Fibroblast of peridontal ligament (primary cell): Measurements from ENCODE around the gene DBNL.

Source experiments
- DNase-seq: peaks from one replicate; pipeline ENCODE4 v3.0.0-alpha.2; 2010; ENCODE audit errors: extremely low read depth

The DBNL gene

GRCh38 chr7:44098092-44099068 is 53.9 kb downstream of the DBNL start:
- no peak for DNase-seq

- no peak for DNase-seq
Observed at GRCh38 chr7:44099669-44100068, 55.2 kb downstream of the DBNL start.

- peak; percentile 94 for DNase-seq
Observed at GRCh38 chr7:44100458-44101302, 56.2 kb downstream of the DBNL start.

GRCh38 chr7:44101303-44101965 is 56.9 kb downstream of the DBNL start:
- DNase-seq = no peak

- peak; percentile 95 for DNase-seq
Observed at GRCh38 chr7:44101966-44102845, 57.7 kb downstream of the DBNL start.

- no peak for DNase-seq
Observed at GRCh38 chr7:44102846-44103565, 58.5 kb downstream of the DBNL start.

- no peak for DNase-seq
Observed at GRCh38 chr7:44103566-44103922, 59.0 kb downstream of the DBNL start.

- no peak for DNase-seq
Observed at GRCh38 chr7:44103923-44104859, 59.7 kb downstream of the DBNL start, which contains the start of gene AEBP1. TSS of gene AEBP1 (plus strand) at chr7:44104345. CDS start at chr7:44104666, 321 bp downstream.

- peak; percentile 65 for DNase-seq
Observed at GRCh38 chr7:44104860-44105771, 60.6 kb downstream of the DBNL start.

- no peak for DNase-seq
Observed at GRCh38 chr7:44105832-44106231, 61.3 kb downstream of the DBNL start.

GRCh38 chr7:44106311-44107065 is 62.0 kb downstream of the DBNL start:
- no peak for DNase-seq

GRCh38 chr7:44107116-44107960 is 62.8 kb downstream of the DBNL start:
- no peak for DNase-seq

- DNase-seq = no peak
Observed at GRCh38 chr7:44107961-44108767, 63.7 kb downstream of the DBNL start.

- no peak for DNase-seq
Observed at GRCh38 chr7:44108768-44109750, 64.6 kb downstream of the DBNL start.
